Retinal pigment epithelial cell (primary cell): ENCODE results near the gene ZFYVE27.

Experiments
- DNase-seq: peaks from one replicate; pipeline ENCODE4 v3.0.0-alpha.2; 2010; ENCODE audit warnings: low read depth
- H3K4me3 ChIP-seq: 2 replicates; pipeline ENCODE4 v1.5.1; 2011; ENCODE audit warnings: mild to moderate bottlenecking, low read length, control low read depth, moderate library complexity
- TF ChIP-seq, protein P1 (sequence below): conservative IDR thresholded peaks from 2 replicates; pipeline ENCODE4 v1.5.1; 2011; ENCODE audit warnings: low read depth, low read length, control low read depth, inconsistent platforms

The ZFYVE27 gene

GRCh38 chr10:97703398-97704067 lies 33.4 kb upstream of the ZFYVE27 start:
- DNase-seq: no peak
- no peak overlapping the region for H3K4me3 ChIP-seq
- TF ChIP-seq, protein P1, sequence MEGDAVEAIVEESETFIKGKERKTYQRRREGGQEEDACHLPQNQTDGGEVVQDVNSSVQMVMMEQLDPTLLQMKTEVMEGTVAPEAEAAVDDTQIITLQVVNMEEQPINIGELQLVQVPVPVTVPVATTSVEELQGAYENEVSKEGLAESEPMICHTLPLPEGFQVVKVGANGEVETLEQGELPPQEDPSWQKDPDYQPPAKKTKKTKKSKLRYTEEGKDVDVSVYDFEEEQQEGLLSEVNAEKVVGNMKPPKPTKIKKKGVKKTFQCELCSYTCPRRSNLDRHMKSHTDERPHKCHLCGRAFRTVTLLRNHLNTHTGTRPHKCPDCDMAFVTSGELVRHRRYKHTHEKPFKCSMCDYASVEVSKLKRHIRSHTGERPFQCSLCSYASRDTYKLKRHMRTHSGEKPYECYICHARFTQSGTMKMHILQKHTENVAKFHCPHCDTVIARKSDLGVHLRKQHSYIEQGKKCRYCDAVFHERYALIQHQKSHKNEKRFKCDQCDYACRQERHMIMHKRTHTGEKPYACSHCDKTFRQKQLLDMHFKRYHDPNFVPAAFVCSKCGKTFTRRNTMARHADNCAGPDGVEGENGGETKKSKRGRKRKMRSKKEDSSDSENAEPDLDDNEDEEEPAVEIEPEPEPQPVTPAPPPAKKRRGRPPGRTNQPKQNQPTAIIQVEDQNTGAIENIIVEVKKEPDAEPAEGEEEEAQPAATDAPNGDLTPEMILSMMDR: no peak

- TF ChIP-seq, protein P1: no peak
- DNase-seq: no peak
- no peak overlapping the region for H3K4me3 ChIP-seq
Observed at GRCh38 chr10:97704341-97704740, 32.6 kb upstream of the ZFYVE27 start.

DNA sequence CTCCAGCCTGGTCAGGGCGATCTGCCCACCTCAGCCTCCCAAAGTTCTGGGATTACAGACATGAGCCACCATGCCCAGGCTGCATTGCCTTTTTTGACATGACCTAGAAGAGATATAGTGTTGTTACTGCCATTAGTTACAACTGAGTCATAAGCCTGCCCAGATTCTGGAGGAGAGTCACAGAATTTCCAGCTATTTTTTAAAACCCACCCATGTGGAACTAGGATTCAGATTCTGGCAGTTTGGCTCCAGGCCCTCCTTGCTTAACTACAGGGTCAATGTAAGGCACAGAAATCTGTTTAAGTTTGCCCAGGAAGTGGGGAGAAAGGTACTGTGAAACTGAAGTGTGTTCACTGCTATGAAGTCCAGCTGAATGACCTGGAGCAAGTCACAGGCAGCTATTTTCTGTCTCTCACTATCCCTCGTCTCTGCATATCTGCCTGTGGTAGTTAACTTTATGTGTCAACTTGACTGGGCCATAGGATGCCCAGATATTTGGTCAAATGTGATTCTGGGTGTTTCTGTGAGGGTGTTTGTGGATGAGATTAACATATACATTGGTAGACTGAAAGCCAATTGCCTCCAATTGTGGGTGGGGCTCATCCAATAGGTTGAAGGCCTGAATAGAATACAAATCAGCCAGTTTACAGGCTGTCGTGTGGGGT lies 31.8 kb upstream of the ZFYVE27 start:
- no peak overlapping the region for H3K4me3 ChIP-seq
- TF ChIP-seq, protein P1: no peak
- no peak for DNase-seq

- no peak overlapping the region for H3K4me3 ChIP-seq
- TF ChIP-seq, protein P1: no peak
- no peak for DNase-seq
Observed at GRCh38 chr10:97707134-97707861, 29.6 kb upstream of the ZFYVE27 start.

GRCh38 chr10:97708167-97708566 lies 28.8 kb upstream of the ZFYVE27 start:
- DNase-seq: no peak
- TF ChIP-seq, protein P1: no peak
- H3K4me3 ChIP-seq: no peak overlapping the region

- TF ChIP-seq, protein P1: peak; percentile 81
- no peak overlapping the region for H3K4me3 ChIP-seq
- DNase-seq: no peak
Observed at GRCh38 chr10:97708976-97709946, 27.7 kb upstream of the ZFYVE27 start.
